Fibroblast of lung (primary cell): ENCODE measurements around the gene ZNF385D. TPM values are rescaled to one million over a fixed set of nuclear protein-coding genes. Genes with fewer than 3 reads are reported as not detected.

Experiments
- DNase-seq, 2 donors: peaks; one replicate each; pipeline versions ENCODE4 v3.0.0 to v3.0.0-alpha.2; 2010; ENCODE audit warnings: low read depth in 2 of 2
- H2AFZ ChIP-seq: 2 replicates; pipeline ENCODE4 v1.5.1; 2012; ENCODE audit warnings: low read length, control low read depth, inconsistent platforms
- H3K27ac ChIP-seq: 2 replicates; pipeline ENCODE4 v1.5.1; 2011; ENCODE audit warnings: low read length, control low read depth; ENCODE audit not compliant: insufficient read depth
- H3K27me3 ChIP-seq: 2 replicates; pipeline ENCODE4 v1.5.1; 2011; ENCODE audit warnings: mild to moderate bottlenecking, low read length; ENCODE audit not compliant: control insufficient read depth, insufficient read depth
- H3K36me3 ChIP-seq: 2 replicates; pipeline ENCODE4 v1.5.1; 2011; ENCODE audit warnings: low read length; ENCODE audit not compliant: control insufficient read depth, insufficient read depth
- H3K4me1 ChIP-seq: 2 replicates; pipeline ENCODE4 v1.5.1; 2011; ENCODE audit warnings: low read length; ENCODE audit not compliant: control insufficient read depth, insufficient read depth; ENCODE audit errors: extremely low read depth
- H3K4me2 ChIP-seq: 2 replicates; pipeline ENCODE4 v1.5.1; 2011; ENCODE audit warnings: low read length, control low read depth; ENCODE audit not compliant: insufficient read depth; ENCODE audit errors: extremely low read depth
- H3K4me3 ChIP-seq, 4 experiments: fragments of 200-600 bp in 1 of 4; sonication (generic) in 1 of 4; replicated peaks in 1 of 4; 2 replicates each; pipeline ENCODE4 v1.5.1; 2011 to 2016; ENCODE audit warnings: low read length in 4 of 4, low read depth in 3 of 4, mild to moderate bottlenecking in 3 of 4, control low read depth in 2 of 4, inconsistent platforms in 1 of 4, mixed read lengths in 1 of 4; ENCODE audit not compliant: insufficient read depth in 1 of 4; ENCODE audit errors: control extremely low read depth in 1 of 4
- H3K79me2 ChIP-seq: 2 replicates; pipeline ENCODE4 v1.5.1; 2012; ENCODE audit warnings: mild to moderate bottlenecking, low read length, inconsistent platforms; ENCODE audit not compliant: control insufficient read depth, insufficient read depth
- H3K9ac ChIP-seq: 2 replicates; pipeline ENCODE4 v1.5.1; 2011; ENCODE audit warnings: mild to moderate bottlenecking, low read length, control low read depth; ENCODE audit not compliant: insufficient read depth
- H3K9me3 ChIP-seq: 2 replicates; pipeline ENCODE4 v1.5.1; 2012; ENCODE audit warnings: low read depth, low read length; ENCODE audit not compliant: control insufficient read depth, insufficient read depth
- H4K20me1 ChIP-seq: 2 replicates; pipeline ENCODE4 v1.5.1; 2011; ENCODE audit warnings: low read length; ENCODE audit not compliant: control insufficient read depth, insufficient read depth; ENCODE audit errors: extremely low read depth
- CTCF ChIP-seq, 2 donors: IDR thresholded peaks in 1 of 2; conservative IDR thresholded peaks in 1 of 2; 1 replicate in 1 of 2; 2 replicates in 1 of 2; pipeline ENCODE4 v1.5.1; 2011 to 2012; ENCODE audit warnings: low read length in 2 of 2, control low read depth in 1 of 2, inconsistent platforms in 1 of 2, low read depth in 1 of 2, mild to moderate bottlenecking in 1 of 2
- EZH2 ChIP-seq: IDR thresholded peaks from 2 replicates; pipeline ENCODE4 v1.5.1; 2012; ENCODE audit warnings: low read length, control low read depth, mild to moderate bottlenecking; ENCODE audit errors: missing control alignments
- polyA plus RNA-seq, 2 donors: library from polyadenylated mRNA; depleted of rRNA in 1 of 2; stranded (reverse) in 1 of 2; unstranded in 1 of 2; fragments of >200 nt; gene quantifications; 2 replicates each; pipeline ENCODE4 v1.2.1, GENCODE V29; 2011 to 2012; ENCODE audit warnings: missing spikeins in 1 of 2
- total RNA-seq: library from RNA; depleted of rRNA; stranded (reverse); fragments of >200 nt; gene quantifications from 2 replicates; pipeline ENCODE4 v1.2.1, GENCODE V29; 2014

The ZNF385D gene
- total and polyA plus RNA-seq, 2 donors (not counting 1 experiment from before 2014, with no cell fraction given), result 0.83 to 1.9 TPM

- no peak for DNase-seq
- Histone ChIP-seq H3K79me2 (no peaks in the 10 kb centered on the region), H4K20me1 (no peaks in the 10 kb centered on the region), H2AFZ (no peak overlapping the region), H3K36me3 (no peaks in the 10 kb centered on the region), H3K4me2 (no peak overlapping the region), H3K27ac (no peak overlapping the region), H3K4me3 (no peak overlapping the region), H3K9me3 (no peaks in the 10 kb centered on the region), H3K4me1 (no peaks in the 10 kb centered on the region), H3K9ac (no peak overlapping the region), H3K27me3 (no peaks in the 10 kb centered on the region)
- TF ChIP-seq EZH2, result no peak
- no peak for TF ChIP-seq CTCF (conservative IDR thresholded peaks at IDR 0.05 in 1 of 2, IDR thresholded peaks at IDR 0.05 in 1 of 2; ENCODE audit: low read depth in 1 of 2, low read length in 2 of 2)
These were observed 324.1 kb downstream of the ZNF385D start for GRCh38 chr3:21426920-21427319.

GRCh38 chr3:21425715-21426114 lies 325.3 kb downstream of the ZNF385D start:
- no peak for DNase-seq
- H3K9ac ChIP-seq, result no peak overlapping the region
- no peaks in the 10 kb centered on the region for H3K27me3 ChIP-seq
- no peaks in the 10 kb centered on the region for H4K20me1 ChIP-seq
- no peak for TF ChIP-seq EZH2
- no peak for TF ChIP-seq CTCF (conservative IDR thresholded peaks at IDR 0.05 in 1 of 2, IDR thresholded peaks at IDR 0.05 in 1 of 2; ENCODE audit: low read depth in 1 of 2, low read length in 2 of 2)
- H3K79me2 ChIP-seq, result no peaks in the 10 kb centered on the region
- no peaks in the 10 kb centered on the region for H3K9me3 ChIP-seq
- no peak overlapping the region for H3K27ac ChIP-seq
- H3K4me3 ChIP-seq, result no peak overlapping the region
- no peaks in the 10 kb centered on the region for H3K36me3 ChIP-seq
- no peak overlapping the region for H3K4me2 ChIP-seq
- no peaks in the 10 kb centered on the region for H3K4me1 ChIP-seq
- no peak overlapping the region for H2AFZ ChIP-seq

GRCh38 chr3:21421096-21421495 lies 329.9 kb downstream of the ZNF385D start:
- H3K4me1 ChIP-seq, result no peaks in the 10 kb centered on the region
- H3K9me3 ChIP-seq, result no peaks in the 10 kb centered on the region
- no peaks in the 10 kb centered on the region for H3K79me2 ChIP-seq

More at GRCh38 chr3:21421096-21421495, 329.9 kb downstream of the ZNF385D start:
- no peaks in the 10 kb centered on the region for H3K27me3 ChIP-seq
- no peak overlapping the region for H3K4me2 ChIP-seq
- no peaks in the 10 kb centered on the region for H4K20me1 ChIP-seq
- no peaks in the 10 kb centered on the region for H3K36me3 ChIP-seq
- no peak overlapping the region for H3K27ac ChIP-seq
- no peak overlapping the region for H2AFZ ChIP-seq
- DNase-seq, result no peak
- no peak overlapping the region for H3K9ac ChIP-seq
- no peak overlapping the region for H3K4me3 ChIP-seq
- TF ChIP-seq EZH2 (no peak), CTCF (conservative IDR thresholded peaks at IDR 0.05 in 1 of 2, IDR thresholded peaks at IDR 0.05 in 1 of 2; ENCODE audit: low read depth in 1 of 2, low read length in 2 of 2) (no peak)
